HCT116 (cell line): Measurements from ENCODE around the gene RGSL1. TPM values are rescaled to one million over a fixed set of nuclear protein-coding genes. Genes with fewer than 3 reads are reported as not detected.

Source experiments
- ATAC-seq: fragments of 200-7000 bp; cut with Tn5 transposase; 2 replicates; pipeline ENCODE4 v1.9.1; 2020; ENCODE audit warnings: mild to moderate bottlenecking, moderate library complexity
- BruUV-seq: library from RNA; stranded (reverse); fragments of 400-500 nt; replicated peaks from 2 replicates; lab custom pipeline; 2021; lab: Mats Ljungman, UMichigan
- CTCF ChIA-PET: fragments of 300-600 bp; sonication (Branson Sonifier 250); formaldehyde crosslinking; loops from one replicate; lab custom pipeline; 2021; ENCODE audit warnings: antibody characterized with exemption; lab: Charles Lee
- POLR2A ChIA-PET: fragments of 300-600, 350-600 bp; sonication (Branson Sonifier 250); formaldehyde crosslinking; loops from one replicate; lab custom pipeline; 2021; ENCODE audit warnings: antibody characterized with exemption; lab: Charles Lee
- RAD21 ChIA-PET, 2 experiments: fragments of 300-600 bp; sonication (Branson Sonifier 250); formaldehyde crosslinking; loops; one replicate each; lab custom pipeline; 2023; ENCODE audit warnings: low total read pairs in 2 of 2; ENCODE audit not compliant: uncharacterized antibody in 2 of 2, unreplicated experiment in 2 of 2, low non-redundant PET in 1 of 2; lab: Charles Lee
- DNase-seq: peaks from one replicate; pipeline ENCODE4 v3.0.0-alpha.2; 2010; ENCODE audit warnings: low read depth, low spot score
- H2AFZ ChIP-seq: fragments of 200-600 bp; shearing (Covaris generic), sonication (generic); 2 replicates; pipeline ENCODE4 v1.6.1; 2017; ENCODE audit warnings: low read depth, mixed run types, mixed read lengths, antibody characterized with exemption, low read length; ENCODE audit not compliant: poor library complexity, severe bottlenecking
- H3K27ac ChIP-seq: 2 replicates; pipeline ENCODE4 v1.5.1; 2012; ENCODE audit warnings: low read depth, low read length
- H3K27me3 ChIP-seq: fragments of 200-600 bp; sonication (generic); 2 replicates; pipeline ENCODE4 v1.6.1; 2016; ENCODE audit warnings: mixed run types, low read length, mixed read lengths; ENCODE audit not compliant: insufficient read depth
- H3K36me3 ChIP-seq, 2 experiments: fragments of 200-500 bp in 1 of 2; fragments of 200-600 bp in 1 of 2; sonication (Bioruptor generic) in 1 of 2; sonication (generic) in 1 of 2; 2 replicates each; pipeline versions ENCODE4 v1.5.1 to v1.6.1; 2014 to 2016; ENCODE audit warnings: low read length in 2 of 2, inconsistent platforms in 1 of 2, mixed read lengths in 1 of 2, mixed run types in 1 of 2; ENCODE audit not compliant: insufficient read depth in 2 of 2, control insufficient read depth in 1 of 2
- H3K4me1 ChIP-seq, 2 experiments: fragments of 200-600 bp in 1 of 2; sonication (generic) in 1 of 2; 2 replicates each; pipeline versions ENCODE4 v1.5.1 to v1.6.1; 2012 to 2017; ENCODE audit warnings: low read length in 2 of 2, inconsistent platforms in 1 of 2, mild to moderate bottlenecking in 1 of 2, mixed read lengths in 1 of 2, mixed run types in 1 of 2, moderate library complexity in 1 of 2; ENCODE audit not compliant: insufficient read depth in 2 of 2, control insufficient read depth in 1 of 2
- H3K4me2 ChIP-seq: fragments of 200-600 bp; sonication (generic); 2 replicates; pipeline ENCODE4 v1.6.1; 2017; ENCODE audit warnings: mixed run types, low read length, mixed read lengths
- H3K4me3 ChIP-seq, 2 experiments: fragments of 200-600 bp in 1 of 2; sonication (generic) in 1 of 2; replicated peaks in 1 of 2; 2 replicates each; pipeline ENCODE4 v1.5.1; 2011 to 2016; ENCODE audit warnings: low read length in 2 of 2, control low read depth in 1 of 2, low read depth in 1 of 2, mild to moderate bottlenecking in 1 of 2, mixed read lengths in 1 of 2, mixed run types in 1 of 2
- H3K79me2 ChIP-seq: fragments of 200-600 bp; sonication (generic); 2 replicates; pipeline ENCODE4 v1.6.1; 2017; ENCODE audit warnings: mild to moderate bottlenecking, mixed run types, low read length, moderate library complexity, mixed read lengths; ENCODE audit not compliant: insufficient read depth
- H3K9ac ChIP-seq: fragments of 200-600 bp; sonication (generic); 2 replicates; pipeline ENCODE4 v1.6.1; 2016; ENCODE audit warnings: low read length, mixed read lengths
- H3K9me2 ChIP-seq: fragments of 200-600 bp; sonication (generic), shearing (Covaris generic); 2 replicates; pipeline ENCODE4 v1.6.1; 2017; ENCODE audit warnings: mixed run types, mild to moderate bottlenecking, moderate library complexity; ENCODE audit not compliant: insufficient read depth
- H3K9me3 ChIP-seq, 2 experiments: fragments of 200-500 bp in 1 of 2; fragments of 200-600 bp in 1 of 2; sonication (Bioruptor generic) in 1 of 2; sonication (generic) in 1 of 2; 2 replicates each; pipeline ENCODE4 v1.6.1; 2014 to 2017; ENCODE audit warnings: low read length in 2 of 2, mixed read lengths in 2 of 2, inconsistent platforms in 1 of 2, low read depth in 1 of 2, mild to moderate bottlenecking in 1 of 2, mixed run types in 1 of 2, moderate library complexity in 1 of 2; ENCODE audit not compliant: control insufficient read depth in 1 of 2, insufficient read depth in 1 of 2
- H4K20me1 ChIP-seq: fragments of 200-600 bp; sonication (generic), shearing (Covaris generic); 2 replicates; pipeline ENCODE4 v1.6.1; 2017; ENCODE audit warnings: mixed run types, mild to moderate bottlenecking, moderate library complexity; ENCODE audit not compliant: insufficient read depth
- CBX3 ChIP-seq: IDR thresholded peaks from 2 replicates; pipeline ENCODE4 v1.6.1; 2012; ENCODE audit warnings: low read depth
- CEBPB ChIP-seq: IDR thresholded peaks from 2 replicates; pipeline ENCODE4 v1.6.1; 2012; ENCODE audit warnings: low read depth
- EGR1 ChIP-seq: IDR thresholded peaks from 2 replicates; pipeline ENCODE4 v1.6.1; 2012; ENCODE audit warnings: low read depth
- ELF1 ChIP-seq: IDR thresholded peaks from 2 replicates; pipeline ENCODE4 v1.6.1; 2012; ENCODE audit warnings: low read depth, borderline replicate concordance
- EZH2 ChIP-seq: fragments of 200-600 bp; sonication (generic); IDR thresholded peaks from 2 replicates; pipeline ENCODE4 v1.6.1; 2017; ENCODE audit warnings: antibody characterized with exemption, mixed run types
- EZH2phosphoT487 ChIP-seq: fragments of 200-600 bp; IDR thresholded peaks from 2 replicates; pipeline ENCODE4 v1.6.1; 2018; ENCODE audit warnings: antibody characterized with exemption, borderline replicate concordance
- FOSL1 ChIP-seq: IDR thresholded peaks from 2 replicates; pipeline ENCODE4 v1.6.1; 2012; ENCODE audit warnings: low read depth
- POLR2A ChIP-seq: IDR thresholded peaks from 2 replicates; pipeline ENCODE4 v1.7.0; 2011; ENCODE audit warnings: borderline replicate concordance; ENCODE audit not compliant: insufficient read depth, insufficient read length; ENCODE audit errors: extremely low read depth
- POLR2AphosphoS5 ChIP-seq: IDR thresholded peaks from 2 replicates; pipeline ENCODE4 v1.6.1; 2011; ENCODE audit warnings: mild to moderate bottlenecking, low read depth, low read length, moderate library complexity
- SIN3A ChIP-seq: IDR thresholded peaks from 2 replicates; pipeline ENCODE4 v1.6.1; 2012; ENCODE audit warnings: low read depth
- TCF7L2 ChIP-seq: IDR thresholded peaks from 2 replicates; pipeline ENCODE4 v1.7.0; 2011; ENCODE audit warnings: borderline replicate concordance, inconsistent platforms; ENCODE audit not compliant: insufficient read depth, insufficient read length; ENCODE audit errors: extremely low read depth
- YY1 ChIP-seq: IDR thresholded peaks from 2 replicates; pipeline ENCODE4 v1.6.1; 2011; ENCODE audit warnings: low read length, low read depth, moderate library complexity, mild to moderate bottlenecking; ENCODE audit not compliant: insufficient replicate concordance; ENCODE audit errors: extremely low read depth
- ZFX ChIP-seq: fragments of 450-650 bp; IDR thresholded peaks from 2 replicates; pipeline ENCODE4 v1.6.1; 2017
- intact Hi-C: fragments of 100-400 bp; cut with micrococcal nuclease; formaldehyde crosslinking; loops from 2 replicates; pipeline ENCODE4 v1.10.0; 2022
- total RNA-seq: library from RNA; stranded (reverse); gene quantifications from one replicate; pipeline ENCODE4 v1.2.1, GENCODE V29; 2021; ENCODE audit not compliant: unreplicated experiment
- TF ChIP-seq, protein P1 (sequence below): IDR thresholded peaks from 2 replicates; pipeline ENCODE4 v1.6.1; 2012
- TF ChIP-seq, protein P2 (sequence below): IDR thresholded peaks from 2 replicates; pipeline ENCODE4 v1.6.1; 2012
- TF ChIP-seq, protein P3 (sequence below): IDR thresholded peaks from 2 replicates; pipeline ENCODE4 v1.6.1; 2012; ENCODE audit warnings: low read depth

The RGSL1 gene
- total RNA-seq, 1 experiment from 2014 or later = not detected

DNA sequence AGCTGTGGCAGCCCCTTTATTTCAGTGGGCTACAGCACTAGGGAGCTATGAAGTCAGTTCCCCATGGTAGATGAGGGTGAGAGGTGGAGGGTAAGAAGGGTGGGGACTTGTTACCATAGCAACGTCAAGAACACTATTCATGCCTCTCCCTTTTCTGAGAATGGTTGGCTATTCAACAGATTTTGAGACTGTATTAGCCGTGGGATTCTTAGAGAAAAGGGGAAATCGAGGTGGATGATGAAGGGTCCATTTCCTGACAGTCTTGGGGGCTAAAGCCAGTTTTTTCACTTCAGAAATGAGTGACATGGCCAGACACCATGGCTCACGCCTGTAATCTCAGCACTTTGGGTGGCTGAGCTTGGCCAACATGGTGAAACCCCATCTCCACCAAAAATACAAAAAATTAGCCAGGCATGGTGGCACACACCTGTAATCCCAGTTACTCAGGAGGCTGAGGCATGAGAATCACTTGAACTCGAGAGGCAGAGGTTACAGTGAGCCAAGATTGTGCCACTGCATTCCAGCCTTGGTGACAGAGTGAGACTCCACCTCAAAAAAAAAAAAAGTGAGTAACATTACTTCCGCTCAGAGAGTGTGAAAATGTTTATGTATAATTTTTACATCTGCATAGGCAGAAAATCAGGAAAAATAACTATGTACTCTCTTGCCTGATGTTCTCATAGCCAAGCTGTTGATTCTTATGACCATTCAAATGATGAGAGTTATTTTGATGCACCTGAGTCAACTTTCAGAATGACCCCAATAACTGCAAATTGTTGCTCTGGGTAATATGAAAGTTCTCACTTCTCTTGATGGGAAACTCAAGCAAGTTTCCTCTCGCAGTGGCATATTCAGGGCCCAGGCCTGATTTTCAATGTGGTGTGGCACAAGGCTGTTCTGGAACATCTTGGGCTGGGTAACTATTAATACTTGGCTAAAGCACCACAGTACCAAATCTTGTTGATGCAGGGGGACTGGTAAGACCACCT, 23.2 kb upstream of the RGSL1 start:
- ChIA-PET RAD21 (no interaction called here), POLR2A (no interaction called here), CTCF (no interaction called here)
- H3K27ac ChIP-seq = no peak overlapping the region
- no peaks in the 10 kb centered on the region for H4K20me1 ChIP-seq
- H3K4me2 ChIP-seq = no peak overlapping the region
- TF ChIP-seq, protein P1, sequence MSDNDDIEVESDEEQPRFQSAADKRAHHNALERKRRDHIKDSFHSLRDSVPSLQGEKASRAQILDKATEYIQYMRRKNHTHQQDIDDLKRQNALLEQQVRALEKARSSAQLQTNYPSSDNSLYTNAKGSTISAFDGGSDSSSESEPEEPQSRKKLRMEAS = no peak
- TF ChIP-seq SIN3A (no peak), TCF7L2 (no peak), CBX3 (no peak), FOSL1 (no peak), EZH2phosphoT487 (no peak), ELF1 (no peak), EZH2 (no peak), EGR1 (no peak), POLR2AphosphoS5 (no peak), POLR2A (no peak), ZFX (no peak), YY1 (no peak), CEBPB (no peak)
- TF ChIP-seq, protein P2, sequence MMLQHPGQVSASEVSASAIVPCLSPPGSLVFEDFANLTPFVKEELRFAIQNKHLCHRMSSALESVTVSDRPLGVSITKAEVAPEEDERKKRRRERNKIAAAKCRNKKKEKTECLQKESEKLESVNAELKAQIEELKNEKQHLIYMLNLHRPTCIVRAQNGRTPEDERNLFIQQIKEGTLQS = no peak
- TF ChIP-seq, protein P3, sequence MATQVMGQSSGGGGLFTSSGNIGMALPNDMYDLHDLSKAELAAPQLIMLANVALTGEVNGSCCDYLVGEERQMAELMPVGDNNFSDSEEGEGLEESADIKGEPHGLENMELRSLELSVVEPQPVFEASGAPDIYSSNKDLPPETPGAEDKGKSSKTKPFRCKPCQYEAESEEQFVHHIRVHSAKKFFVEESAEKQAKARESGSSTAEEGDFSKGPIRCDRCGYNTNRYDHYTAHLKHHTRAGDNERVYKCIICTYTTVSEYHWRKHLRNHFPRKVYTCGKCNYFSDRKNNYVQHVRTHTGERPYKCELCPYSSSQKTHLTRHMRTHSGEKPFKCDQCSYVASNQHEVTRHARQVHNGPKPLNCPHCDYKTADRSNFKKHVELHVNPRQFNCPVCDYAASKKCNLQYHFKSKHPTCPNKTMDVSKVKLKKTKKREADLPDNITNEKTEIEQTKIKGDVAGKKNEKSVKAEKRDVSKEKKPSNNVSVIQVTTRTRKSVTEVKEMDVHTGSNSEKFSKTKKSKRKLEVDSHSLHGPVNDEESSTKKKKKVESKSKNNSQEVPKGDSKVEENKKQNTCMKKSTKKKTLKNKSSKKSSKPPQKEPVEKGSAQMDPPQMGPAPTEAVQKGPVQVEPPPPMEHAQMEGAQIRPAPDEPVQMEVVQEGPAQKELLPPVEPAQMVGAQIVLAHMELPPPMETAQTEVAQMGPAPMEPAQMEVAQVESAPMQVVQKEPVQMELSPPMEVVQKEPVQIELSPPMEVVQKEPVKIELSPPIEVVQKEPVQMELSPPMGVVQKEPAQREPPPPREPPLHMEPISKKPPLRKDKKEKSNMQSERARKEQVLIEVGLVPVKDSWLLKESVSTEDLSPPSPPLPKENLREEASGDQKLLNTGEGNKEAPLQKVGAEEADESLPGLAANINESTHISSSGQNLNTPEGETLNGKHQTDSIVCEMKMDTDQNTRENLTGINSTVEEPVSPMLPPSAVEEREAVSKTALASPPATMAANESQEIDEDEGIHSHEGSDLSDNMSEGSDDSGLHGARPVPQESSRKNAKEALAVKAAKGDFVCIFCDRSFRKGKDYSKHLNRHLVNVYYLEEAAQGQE = no peak
- no peak overlapping the region for H3K4me3 ChIP-seq
- no peak overlapping the region for H2AFZ ChIP-seq
- H3K9ac ChIP-seq = no peak overlapping the region
- no peaks in the 10 kb centered on the region for H3K9me2 ChIP-seq
- no peaks in the 10 kb centered on the region for H3K79me2 ChIP-seq
- intact Hi-C loops = no loop called here
- H3K27me3 ChIP-seq = no peaks in the 10 kb centered on the region
- DNase-seq (no peak), ATAC-seq (no peak)
- no peaks in the 10 kb centered on the region for H3K4me1 ChIP-seq
- no TSS peak for BruUV-seq
- H3K9me3 ChIP-seq = no peaks in the 10 kb centered on the region
- no peaks in the 10 kb centered on the region for H3K36me3 ChIP-seq
